ENCODE data around the gene MCM3AP. TPM values are rescaled to one million over a fixed set of nuclear protein-coding genes. Genes with fewer than 3 reads are reported as not detected.
A peak's percentile ranks its signal among the peaks of the same experiment; 100 is the strongest.

Gene MCM3AP
- total and polyA plus RNA-seq, 4 donors = 14.7 to 111 (median 67.1) TPM

GRCh38 chr21:46289655-46290179 lies 4.3 kb upstream of the MCM3AP start:
- 77 to 84% methylated on average over 6 of the region's 6 CpGs for WGBS, 2 donors
- no peak for DNase-seq
- no peaks in the 10 kb centered on the region for H3K27me3 ChIP-seq (ENCODE audit: control insufficient read depth in 1 of 2, insufficient read depth in 2 of 2, low read length in 1 of 2)
- no peaks in the 10 kb centered on the region for H3K4me1 ChIP-seq (ENCODE audit: control insufficient read depth in 1 of 2, insufficient read depth in 2 of 2, low read length in 2 of 2)
- intact Hi-C loops (cut with DNase I) = loop anchor here (5.0 kb wide), 2 partner anchors 33 to 62 kb away; partner anchors contain the start of genes C21orf58 (in 1 of the 2), LSS (in 1 of the 2) and PCNT (in 1 of the 2)
- H3K9me3 ChIP-seq (ENCODE audit: control insufficient read depth, low read length) = no peaks in the 10 kb centered on the region
- H3K27ac ChIP-seq (ENCODE audit: low read depth in 1 of 2, low read length in 2 of 2) = no peak overlapping the region
- no peak for ATAC-seq (ENCODE audit: low FRiP score)
- H3K4me3 ChIP-seq (ENCODE audit: low read length in 2 of 2) = no peak overlapping the region
- H3K36me3 ChIP-seq (ENCODE audit: control insufficient read depth in 1 of 2, insufficient read depth in 2 of 2, low read length in 1 of 2) = no peaks in the 10 kb centered on the region

- intact Hi-C loops (cut with DNase I) = loop anchor here (2.0 to 5.0 kb wide), 3 partner anchors 35 to 60 kb away; partner anchors contain the start of genes PCNT (in 2 of the 2), C21orf58 (in 1 of the 2) and LSS (in 1 of the 2)
- ATAC-seq (ENCODE audit: low FRiP score) = no peak
- peak in 1 of 2 donors; percentile 34 for DNase-seq
- Histone ChIP-seq H3K4me3 (ENCODE audit: low read length in 2 of 2) (no peak overlapping the region), H3K27ac (ENCODE audit: low read depth in 1 of 2, low read length in 2 of 2) (no peak overlapping the region), H3K9me3 (ENCODE audit: control insufficient read depth, low read length) (no peaks in the 10 kb centered on the region), H3K36me3 (ENCODE audit: control insufficient read depth in 1 of 2, insufficient read depth in 2 of 2, low read length in 1 of 2) (peaks cover 0 to 2% of the 10 kb centered on the region in 2 donors), H3K4me1 (ENCODE audit: control insufficient read depth in 1 of 2, insufficient read depth in 2 of 2, low read length in 2 of 2) (peaks cover 0 to 7% of the 10 kb centered on the region in 2 donors), H3K27me3 (ENCODE audit: control insufficient read depth in 1 of 2, insufficient read depth in 2 of 2, low read length in 1 of 2) (no peaks in the 10 kb centered on the region)
- WGBS, 2 donors = 89 to 90% methylated on average over 10 of the region's 10 CpGs
Measured at GRCh38 chr21:46287541-46287940, 2.1 kb upstream of the MCM3AP start.

- intact Hi-C loops (cut with DNase I) = loop anchor here (2.0 to 5.0 kb wide), 3 partner anchors 36 to 59 kb away; partner anchors contain the start of genes PCNT (in 2 of the 2), C21orf58 (in 1 of the 2) and LSS (in 1 of the 2)
Measured at GRCh38 chr21:46286648-46287002, 1.2 kb upstream of the MCM3AP start.

GRCh38 chr21:46285761-46286647 lies 593 bp upstream of the MCM3AP start, which contains the start of gene YBEY:
TSS of gene YBEY (plus strand) at chr21:46286342. CDS start at chr21:46286914, 572 bp downstream.
- Histone ChIP-seq H3K4me3 (ENCODE audit: low read length in 2 of 2) (peak within 1 kb of the TSS; percentile 63 to 92), H3K27me3 (ENCODE audit: control insufficient read depth in 1 of 2, insufficient read depth in 2 of 2, low read length in 1 of 2) (no peaks in the 10 kb centered on the region), H3K4me1 (ENCODE audit: control insufficient read depth in 1 of 2, insufficient read depth in 2 of 2, low read length in 2 of 2) (peaks cover 0 to 7% of the 10 kb centered on the region in 2 donors), H3K36me3 (ENCODE audit: control insufficient read depth in 1 of 2, insufficient read depth in 2 of 2, low read length in 1 of 2) (peaks cover 0 to 2% of the 10 kb centered on the region in 2 donors), H3K27ac (ENCODE audit: low read depth in 1 of 2, low read length in 2 of 2) (peak within 1 kb of the TSS in 1 of 2 donors; percentile 93), H3K9me3 (ENCODE audit: control insufficient read depth, low read length) (no peaks in the 10 kb centered on the region)
- DNase-seq = peak; percentile 94 to 96
- 0 to 1% methylated on average over 90 to 105 of the region's 105 CpGs for WGBS, 2 donors
- ATAC-seq (ENCODE audit: low FRiP score) = peak; percentile 97
- intact Hi-C loops (cut with DNase I) = loop anchor here (2.0 to 5.0 kb wide), 3 partner anchors 36 to 59 kb away; partner anchors contain the start of genes PCNT (in 2 of the 2), C21orf58 (in 1 of the 2) and LSS (in 1 of the 2)

More at GRCh38 chr21:46286648-46287002, 1.2 kb upstream of the MCM3AP start:
- H3K4me3 ChIP-seq (ENCODE audit: low read length in 2 of 2) = peak overlapping the region; percentile 63 to 92
- ATAC-seq (ENCODE audit: low FRiP score) = peak; percentile 2
- WGBS, 2 donors = 1% methylated on average over 16 of the region's 16 CpGs
- no peak for DNase-seq
- peaks cover 0 to 2% of the 10 kb centered on the region in 2 donors for H3K36me3 ChIP-seq (ENCODE audit: control insufficient read depth in 1 of 2, insufficient read depth in 2 of 2, low read length in 1 of 2)
- peaks cover 0 to 7% of the 10 kb centered on the region in 2 donors for H3K4me1 ChIP-seq (ENCODE audit: control insufficient read depth in 1 of 2, insufficient read depth in 2 of 2, low read length in 2 of 2)
- H3K27me3 ChIP-seq (ENCODE audit: control insufficient read depth in 1 of 2, insufficient read depth in 2 of 2, low read length in 1 of 2) = no peaks in the 10 kb centered on the region
- H3K27ac ChIP-seq (ENCODE audit: low read depth in 1 of 2, low read length in 2 of 2) = no peak overlapping the region
- H3K9me3 ChIP-seq (ENCODE audit: control insufficient read depth, low read length) = no peaks in the 10 kb centered on the region

- H3K4me1 ChIP-seq (ENCODE audit: control insufficient read depth in 1 of 2, insufficient read depth in 2 of 2, low read length in 2 of 2) = peaks cover 0 to 7% of the 10 kb centered on the region in 2 donors
- peaks cover 2 to 4% of the 10 kb centered on the region in 2 donors for H3K36me3 ChIP-seq (ENCODE audit: control insufficient read depth in 1 of 2, insufficient read depth in 2 of 2, low read length in 1 of 2)
- intact Hi-C loops (cut with DNase I) = loop anchor here (5.0 kb wide), 2 partner anchors 38 to 57 kb away; partner anchors contain the start of genes C21orf58 (in 1 of the 2), LSS (in 1 of the 2) and PCNT (in 1 of the 2)
- no peak overlapping the region for H3K4me3 ChIP-seq (ENCODE audit: low read length in 2 of 2)
- no peak overlapping the region for H3K27ac ChIP-seq (ENCODE audit: low read depth in 1 of 2, low read length in 2 of 2)
- no peaks in the 10 kb centered on the region for H3K9me3 ChIP-seq (ENCODE audit: control insufficient read depth, low read length)
- DNase-seq (no peak), ATAC-seq (ENCODE audit: low FRiP score) (no peak)
- no peaks in the 10 kb centered on the region for H3K27me3 ChIP-seq (ENCODE audit: control insufficient read depth in 1 of 2, insufficient read depth in 2 of 2, low read length in 1 of 2)
- 85 to 86% methylated on average over 1 of the region's 1 CpG for WGBS, 2 donors
Measured at GRCh38 chr21:46284733-46285132, 678 bp downstream of the MCM3AP start.

GRCh38 chr21:46284077-46284644 lies 1.2 kb downstream of the MCM3AP start:
- Histone ChIP-seq H3K36me3 (ENCODE audit: control insufficient read depth in 1 of 2, insufficient read depth in 2 of 2, low read length in 1 of 2) (peaks cover 2 to 6% of the 10 kb centered on the region in 2 donors), H3K4me1 (ENCODE audit: control insufficient read depth in 1 of 2, insufficient read depth in 2 of 2, low read length in 2 of 2) (peaks cover 0 to 7% of the 10 kb centered on the region in 2 donors), H3K27ac (ENCODE audit: low read depth in 1 of 2, low read length in 2 of 2) (no peak overlapping the region), H3K9me3 (ENCODE audit: control insufficient read depth, low read length) (no peaks in the 10 kb centered on the region), H3K27me3 (ENCODE audit: control insufficient read depth in 1 of 2, insufficient read depth in 2 of 2, low read length in 1 of 2) (no peaks in the 10 kb centered on the region), H3K4me3 (ENCODE audit: low read length in 2 of 2) (no peak overlapping the region)
- ATAC-seq (ENCODE audit: low FRiP score) (no peak), DNase-seq (no peak)
- intact Hi-C loops (cut with DNase I) = no loop called here
- WGBS, 2 donors = 67 to 69% methylated on average over 15 of the region's 15 CpGs

- no peak overlapping the region for H3K27ac ChIP-seq (ENCODE audit: low read depth in 1 of 2, low read length in 2 of 2)
- no peak overlapping the region for H3K4me3 ChIP-seq (ENCODE audit: low read length in 2 of 2)
- DNase-seq = no peak
- 90 to 92% methylated on average over 11 of the region's 11 CpGs for WGBS, 2 donors
- H3K9me3 ChIP-seq (ENCODE audit: control insufficient read depth, low read length) = no peaks in the 10 kb centered on the region
- intact Hi-C loops (cut with DNase I) = no loop called here
- no peaks in the 10 kb centered on the region for H3K27me3 ChIP-seq (ENCODE audit: control insufficient read depth in 1 of 2, insufficient read depth in 2 of 2, low read length in 1 of 2)
- no peaks in the 10 kb centered on the region for H3K4me1 ChIP-seq (ENCODE audit: control insufficient read depth in 1 of 2, insufficient read depth in 2 of 2, low read length in 2 of 2)
- no peak for ATAC-seq (ENCODE audit: low FRiP score)
- peaks cover 0 to 26% of the 10 kb centered on the region in 2 donors for H3K36me3 ChIP-seq (ENCODE audit: control insufficient read depth in 1 of 2, insufficient read depth in 2 of 2, low read length in 1 of 2)
Measured at GRCh38 chr21:46274797-46275390, 10.5 kb downstream of the MCM3AP start.

GRCh38 chr21:46273341-46273740 lies 12.1 kb downstream of the MCM3AP start:
- DNase-seq (peak in 1 of 2 donors; percentile 63), ATAC-seq (ENCODE audit: low FRiP score) (no peak)
- peaks cover 0 to 26% of the 10 kb centered on the region in 2 donors for H3K36me3 ChIP-seq (ENCODE audit: control insufficient read depth in 1 of 2, insufficient read depth in 2 of 2, low read length in 1 of 2)
- no peaks in the 10 kb centered on the region for H3K4me1 ChIP-seq (ENCODE audit: control insufficient read depth in 1 of 2, insufficient read depth in 2 of 2, low read length in 2 of 2)
- intact Hi-C loops (cut with DNase I) = no loop called here
- H3K27me3 ChIP-seq (ENCODE audit: control insufficient read depth in 1 of 2, insufficient read depth in 2 of 2, low read length in 1 of 2) = no peaks in the 10 kb centered on the region
- H3K27ac ChIP-seq (ENCODE audit: low read depth in 1 of 2, low read length in 2 of 2) = no peak overlapping the region
- H3K9me3 ChIP-seq (ENCODE audit: control insufficient read depth, low read length) = no peaks in the 10 kb centered on the region
- WGBS, 2 donors = 95% methylated on average over 14 of the region's 14 CpGs
- H3K4me3 ChIP-seq (ENCODE audit: low read length in 2 of 2) = no peak overlapping the region

Measured in aorta (tissue), 5 donors.